ENCODE results near the gene CSNK1A1L.

Gene CSNK1A1L

GRCh38 chr13:37107456-37107855, 2.0 kb upstream of the CSNK1A1L start:
- Histone ChIP-seq H3K4me1 (peaks cover 0 to 14% (median 5%) of the 10 kb centered on the region in 4 donors), H3K27me3 (no peaks in the 10 kb centered on the region), H3K4me3 (no peak overlapping the region), H3K9me3 (no peaks in the 10 kb centered on the region), H3K36me3 (no peaks in the 10 kb centered on the region), H3K27ac (no peak overlapping the region)
- intact Hi-C loops (cut with DNase I; ENCODE audit: low total_unique reads): no loop called here
- TF ChIP-seq, protein P1, sequence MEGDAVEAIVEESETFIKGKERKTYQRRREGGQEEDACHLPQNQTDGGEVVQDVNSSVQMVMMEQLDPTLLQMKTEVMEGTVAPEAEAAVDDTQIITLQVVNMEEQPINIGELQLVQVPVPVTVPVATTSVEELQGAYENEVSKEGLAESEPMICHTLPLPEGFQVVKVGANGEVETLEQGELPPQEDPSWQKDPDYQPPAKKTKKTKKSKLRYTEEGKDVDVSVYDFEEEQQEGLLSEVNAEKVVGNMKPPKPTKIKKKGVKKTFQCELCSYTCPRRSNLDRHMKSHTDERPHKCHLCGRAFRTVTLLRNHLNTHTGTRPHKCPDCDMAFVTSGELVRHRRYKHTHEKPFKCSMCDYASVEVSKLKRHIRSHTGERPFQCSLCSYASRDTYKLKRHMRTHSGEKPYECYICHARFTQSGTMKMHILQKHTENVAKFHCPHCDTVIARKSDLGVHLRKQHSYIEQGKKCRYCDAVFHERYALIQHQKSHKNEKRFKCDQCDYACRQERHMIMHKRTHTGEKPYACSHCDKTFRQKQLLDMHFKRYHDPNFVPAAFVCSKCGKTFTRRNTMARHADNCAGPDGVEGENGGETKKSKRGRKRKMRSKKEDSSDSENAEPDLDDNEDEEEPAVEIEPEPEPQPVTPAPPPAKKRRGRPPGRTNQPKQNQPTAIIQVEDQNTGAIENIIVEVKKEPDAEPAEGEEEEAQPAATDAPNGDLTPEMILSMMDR (IDR thresholded peaks at IDR 0.05): no peak
- no peak for DNase-seq

GRCh38 chr13:37106642-37107041, 1.2 kb upstream of the CSNK1A1L start:
- Histone ChIP-seq H3K9me3 (no peaks in the 10 kb centered on the region), H3K27ac (no peak overlapping the region), H3K4me1 (peaks cover 0 to 14% (median 5%) of the 10 kb centered on the region in 4 donors), H3K4me3 (no peak overlapping the region), H3K36me3 (no peaks in the 10 kb centered on the region), H3K27me3 (no peaks in the 10 kb centered on the region)
- intact Hi-C loops (cut with DNase I; ENCODE audit: low total_unique reads): no loop called here
- DNase-seq: no peak
- TF ChIP-seq, protein P1 (IDR thresholded peaks at IDR 0.05): no peak

GRCh38 chr13:37102896-37103295, 2.6 kb downstream of the CSNK1A1L start:
- Histone ChIP-seq H3K9me3 (no peaks in the 10 kb centered on the region), H3K27me3 (no peaks in the 10 kb centered on the region), H3K27ac (no peak overlapping the region), H3K4me1 (no peaks in the 10 kb centered on the region), H3K4me3 (no peak overlapping the region), H3K36me3 (no peaks in the 10 kb centered on the region)
- no peak for DNase-seq
- intact Hi-C loops (cut with DNase I; ENCODE audit: low total_unique reads): no loop called here
- TF ChIP-seq, protein P1 (IDR thresholded peaks at IDR 0.05): no peak

DNA sequence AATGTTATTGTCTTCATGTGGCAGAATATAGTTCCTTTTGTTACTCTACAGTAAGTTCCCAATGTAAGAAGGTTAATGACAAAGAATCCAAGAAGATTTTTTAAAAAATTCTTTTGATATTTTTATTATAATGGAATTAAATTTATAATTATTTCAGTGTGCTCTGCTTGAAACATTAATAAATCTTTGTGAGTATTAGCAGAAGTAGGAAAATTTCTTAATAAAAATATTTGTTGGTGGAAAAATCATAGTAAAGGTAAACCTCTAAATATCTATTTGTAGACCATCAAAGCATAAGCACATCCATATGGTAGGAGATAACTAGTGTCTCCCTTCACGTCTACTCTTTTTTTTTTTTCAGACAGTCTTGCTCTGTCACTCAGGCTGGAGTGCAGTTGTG, 4.3 kb downstream of the CSNK1A1L start:
- H3K36me3 ChIP-seq: no peaks in the 10 kb centered on the region
- H3K4me3 ChIP-seq: no peak overlapping the region
- H3K4me1 ChIP-seq: no peaks in the 10 kb centered on the region
- intact Hi-C loops (cut with DNase I; ENCODE audit: low total_unique reads): no loop called here
- TF ChIP-seq, protein P1 (IDR thresholded peaks at IDR 0.05): no peak
- no peaks in the 10 kb centered on the region for H3K27me3 ChIP-seq
- DNase-seq: no peak
- no peak overlapping the region for H3K27ac ChIP-seq
- no peaks in the 10 kb centered on the region for H3K9me3 ChIP-seq

DNA sequence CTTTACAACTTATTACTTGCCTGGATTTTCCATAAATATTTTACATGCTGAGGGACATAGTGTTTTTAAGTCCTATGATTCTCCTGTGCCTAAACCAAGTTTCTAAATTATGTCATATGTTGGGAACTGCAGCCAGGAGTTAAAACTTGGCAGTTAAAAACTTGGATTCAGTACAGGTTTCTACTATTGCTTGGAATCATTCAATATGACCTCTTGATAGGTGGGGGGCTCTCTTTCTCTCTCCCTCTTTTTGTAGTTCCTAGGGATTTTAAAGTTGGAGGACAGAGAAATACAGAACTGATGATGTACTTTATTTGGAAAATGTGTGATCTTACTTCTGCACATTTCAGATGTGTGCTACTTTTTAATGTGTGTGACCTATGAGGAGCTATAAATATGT, 4.7 kb downstream of the CSNK1A1L start:
- Histone ChIP-seq H3K27ac (no peak overlapping the region), H3K4me3 (no peak overlapping the region), H3K9me3 (no peaks in the 10 kb centered on the region), H3K4me1 (no peaks in the 10 kb centered on the region), H3K36me3 (no peaks in the 10 kb centered on the region), H3K27me3 (no peaks in the 10 kb centered on the region)
- TF ChIP-seq, protein P1 (IDR thresholded peaks at IDR 0.05): no peak
- DNase-seq: no peak
- intact Hi-C loops (cut with DNase I; ENCODE audit: low total_unique reads): no loop called here

- Histone ChIP-seq H3K4me3 (no peak overlapping the region), H3K4me1 (no peaks in the 10 kb centered on the region), H3K9me3 (no peaks in the 10 kb centered on the region), H3K27ac (no peak overlapping the region), H3K27me3 (no peaks in the 10 kb centered on the region), H3K36me3 (no peaks in the 10 kb centered on the region)
- TF ChIP-seq, protein P1 (IDR thresholded peaks at IDR 0.05): no peak
- DNase-seq: no peak
- intact Hi-C loops (cut with DNase I; ENCODE audit: low total_unique reads): no loop called here
These were observed 8.4 kb downstream of the CSNK1A1L start for GRCh38 chr13:37097076-37097475.
